Measurements from ENCODE around the gene CCDC73.

GRCh38 chr11:32613500-32614151 lies 180.8 kb downstream of the CCDC73 start:
- TF ChIP-seq CTCF (IDR thresholded peaks at IDR 0.05; ENCODE audit: insufficient read depth, low read length) (no peak), POLR2AphosphoS5 (IDR thresholded peaks at IDR 0.05; ENCODE audit: low read depth) (no peak)
